Measurements from ENCODE around the gene TMEM256. TPM values are rescaled to one million over a fixed set of nuclear protein-coding genes. Genes with fewer than 3 reads are reported as not detected.

The TMEM256 gene
- total and polyA plus RNA-seq, 5 experiments from 2014 or later = 45.4 to 96.5 (median 62.6) TPM

- POLR2A ChIA-PET = interaction anchor here (1.2 kb wide), 1 partner anchor 60 kb away, joined by 4 read pairs; no protein-coding TSS in a partner anchor
- Mint-ChIP-seq H3K4me3 (no peak overlapping the region), H3K9me3 (no peaks in the 10 kb centered on the region), H3K36me3 (no peaks in the 10 kb centered on the region), H3K27me3 (no peaks in the 10 kb centered on the region), H3K27ac (no peak overlapping the region), H3K4me1 (peaks cover 0 to 5% (median 0%) of the 10 kb centered on the region in 4 donors)
- ATAC-seq = no peak
- no peak for DNase-seq
Measured at GRCh38 chr17:7415784-7416183, 11.9 kb upstream of the TMEM256 start.

- POLR2A ChIA-PET = no interaction called here
- H3K27ac Mint-ChIP-seq = no peak overlapping the region
- H3K4me3 Mint-ChIP-seq = no peak overlapping the region
- H3K36me3 Mint-ChIP-seq = no peaks in the 10 kb centered on the region
- H3K4me1 Mint-ChIP-seq = peaks cover 0 to 7% (median 0%) of the 10 kb centered on the region in 4 donors
- no peaks in the 10 kb centered on the region for H3K9me3 Mint-ChIP-seq
- ATAC-seq (no peak), DNase-seq (no peak)
- no peaks in the 10 kb centered on the region for H3K27me3 Mint-ChIP-seq
Measured at GRCh38 chr17:7414837-7415236, 10.9 kb upstream of the TMEM256 start.

- peaks cover 0 to 2% (median 0%) of the 10 kb centered on the region in 5 donors for H3K27me3 Mint-ChIP-seq
- peaks cover 5 to 15% (median 6%) of the 10 kb centered on the region in 4 donors for H3K4me1 Mint-ChIP-seq
- DNase-seq = no peak
- peak overlapping the region in 1 of 10 donors; percentile 19 for H3K27ac Mint-ChIP-seq
- H3K4me3 Mint-ChIP-seq = no peak overlapping the region
- no peaks in the 10 kb centered on the region for H3K36me3 Mint-ChIP-seq
- H3K9me3 Mint-ChIP-seq = no peaks in the 10 kb centered on the region
- POLR2A ChIA-PET = interaction anchor here (0.5 kb wide), 1 partner anchor 835 kb away, joined by 3 read pairs; no protein-coding TSS in a partner anchor
- no peak for ATAC-seq
Measured at GRCh38 chr17:7413346-7413985, 9.6 kb upstream of the TMEM256 start.

- H3K27ac Mint-ChIP-seq = no peak overlapping the region
- peaks cover 7 to 16% (median 15%) of the 10 kb centered on the region in 4 donors for H3K4me1 Mint-ChIP-seq
- H3K4me3 Mint-ChIP-seq = no peak overlapping the region
- no peak for ATAC-seq
- POLR2A ChIA-PET = no interaction called here
- H3K9me3 Mint-ChIP-seq = no peaks in the 10 kb centered on the region
- H3K36me3 Mint-ChIP-seq = no peaks in the 10 kb centered on the region
- H3K27me3 Mint-ChIP-seq = peaks cover 0 to 2% (median 0%) of the 10 kb centered on the region in 5 donors
- DNase-seq = no peak
Measured at GRCh38 chr17:7411427-7411750, 7.5 kb upstream of the TMEM256 start.

GRCh38 chr17:7410634-7411426, 6.9 kb upstream of the TMEM256 start:
- Mint-ChIP-seq H3K27me3 (peaks cover 0 to 4% (median 0%) of the 10 kb centered on the region in 5 donors), H3K9me3 (no peaks in the 10 kb centered on the region), H3K27ac (peak overlapping the region in 2 of 10 donors; percentile 27 to 53), H3K4me1 (peaks cover 10 to 20% (median 18%) of the 10 kb centered on the region in 4 donors), H3K36me3 (no peaks in the 10 kb centered on the region), H3K4me3 (peak overlapping the region in 1 of 10 donors; percentile 4)
- POLR2A ChIA-PET = no interaction called here
- ATAC-seq (no peak), DNase-seq (no peak)

GRCh38 chr17:7409716-7410115, 5.8 kb upstream of the TMEM256 start:
- peaks cover 0 to 4% (median 0%) of the 10 kb centered on the region in 5 donors for H3K27me3 Mint-ChIP-seq
- H3K4me3 Mint-ChIP-seq = peak overlapping the region in 4 of 10 donors; percentile 4 to 52 (median 30)
- peak overlapping the region in 4 of 10 donors; percentile 16 to 53 (median 42) for H3K27ac Mint-ChIP-seq
- H3K36me3 Mint-ChIP-seq = no peaks in the 10 kb centered on the region
- peaks cover 12 to 29% (median 22%) of the 10 kb centered on the region in 4 donors for H3K4me1 Mint-ChIP-seq
- POLR2A ChIA-PET = interaction anchor here (2.3 to 3.4 kb wide), 2 partner anchors 26 to 54 kb away, joined by 7 to 23 read pairs; partner anchors contain the start of gene TMEM102
- DNase-seq (no peak), ATAC-seq (no peak)
- no peaks in the 10 kb centered on the region for H3K9me3 Mint-ChIP-seq

GRCh38 chr17:7408863-7409262, 5.0 kb upstream of the TMEM256 start:
- POLR2A ChIA-PET = interaction anchor here (0.6 to 3.4 kb wide), 8 partner anchors 13 to 278 kb away, joined by 3 to 23 read pairs (median 4); partner anchors contain the start of genes POLR2A, TMEM102 and TP53
- no peak for ATAC-seq
- no peaks in the 10 kb centered on the region for H3K9me3 Mint-ChIP-seq

GRCh38 chr17:7408252-7408727, 4.4 kb upstream of the TMEM256 start:
- Mint-ChIP-seq H3K4me1 (peaks cover 17 to 31% (median 22%) of the 10 kb centered on the region in 4 donors), H3K9me3 (no peaks in the 10 kb centered on the region), H3K27me3 (peaks cover 0 to 4% (median 0%) of the 10 kb centered on the region in 5 donors), H3K36me3 (no peaks in the 10 kb centered on the region), H3K4me3 (peak overlapping the region in 8 of 10 donors; percentile 18 to 64 (median 50)), H3K27ac (peak overlapping the region in 3 of 10 donors; percentile 15 to 73 (median 60))
- ATAC-seq (peak; percentile 20 to 29), DNase-seq (peak in 9 of 10 donors; percentile 31 to 75 (median 43))
- POLR2A ChIA-PET = interaction anchor here (0.6 to 3.4 kb wide), 9 partner anchors 13 to 279 kb away, joined by 3 to 23 read pairs (median 5); partner anchors contain the start of genes PLSCR3, POLR2A, TMEM102 and TP53

More at GRCh38 chr17:7408863-7409262, 5.0 kb upstream of the TMEM256 start:
- H3K36me3 Mint-ChIP-seq = no peaks in the 10 kb centered on the region
- H3K4me3 Mint-ChIP-seq = peak overlapping the region in 9 of 10 donors; percentile 16 to 81 (median 54)
- DNase-seq = no peak
- H3K4me1 Mint-ChIP-seq = peaks cover 16 to 29% (median 22%) of the 10 kb centered on the region in 4 donors
- H3K27me3 Mint-ChIP-seq = peaks cover 0 to 4% (median 0%) of the 10 kb centered on the region in 5 donors
- H3K27ac Mint-ChIP-seq = peak overlapping the region in 4 of 10 donors; percentile 20 to 67 (median 30)

- POLR2A ChIA-PET = interaction anchor here (1.0 to 3.4 kb wide), 8 partner anchors 10 to 279 kb away, joined by 3 to 23 read pairs (median 7); partner anchors contain the start of genes PLSCR3, POLR2A, TMEM102 and TP53
- H3K27me3 Mint-ChIP-seq = peaks cover 0 to 4% (median 0%) of the 10 kb centered on the region in 5 donors
- H3K4me1 Mint-ChIP-seq = peaks cover 21 to 36% (median 28%) of the 10 kb centered on the region in 4 donors
- no peak for ATAC-seq
- peak within 1 kb of the TSS in 6 of 10 donors; percentile 36 to 80 (median 73) for H3K27ac Mint-ChIP-seq
- H3K9me3 Mint-ChIP-seq = no peaks in the 10 kb centered on the region
- H3K36me3 Mint-ChIP-seq = no peaks in the 10 kb centered on the region
- no peak for DNase-seq
- H3K4me3 Mint-ChIP-seq = peak within 1 kb of the TSS; percentile 48 to 92 (median 60)
Measured at GRCh38 chr17:7407485-7408251, 3.8 kb upstream of the TMEM256 start, which contains the start of gene NLGN2. NLGN2 (plus strand) TSS chr17:7407845; CDS start chr17:7408256, 411 bp downstream.

- DNase-seq = no peak
Measured at GRCh38 chr17:7407082-7407481, 3.2 kb upstream of the TMEM256 start.

GRCh38 chr17:7406235-7406825, 2.4 kb upstream of the TMEM256 start:
- ATAC-seq = no peak
- Mint-ChIP-seq H3K36me3 (no peaks in the 10 kb centered on the region), H3K4me3 (peak overlapping the region; percentile 62 to 92 (median 80)), H3K27ac (peak overlapping the region in 7 of 10 donors; percentile 49 to 95 (median 84)), H3K4me1 (peaks cover 22 to 36% (median 31%) of the 10 kb centered on the region in 4 donors), H3K27me3 (peaks cover 0 to 4% (median 0%) of the 10 kb centered on the region in 5 donors), H3K9me3 (no peaks in the 10 kb centered on the region)
- peak in 1 of 10 donors; percentile 25 for DNase-seq
- POLR2A ChIA-PET = interaction anchor here (0.7 to 3.4 kb wide), 5 partner anchors 9 to 73 kb away, joined by 3 to 23 read pairs (median 8); partner anchors contain the start of genes PLSCR3, TMEM102 and ZBTB4

More at GRCh38 chr17:7407082-7407481, 3.2 kb upstream of the TMEM256 start:
- POLR2A ChIA-PET = interaction anchor here (1.3 to 3.4 kb wide), 4 partner anchors 10 to 29 kb away, joined by 3 to 23 read pairs (median 8); partner anchors contain the start of genes PLSCR3 and TMEM102
- Mint-ChIP-seq H3K27ac (peak overlapping the region in 4 of 10 donors; percentile 47 to 77 (median 64)), H3K27me3 (peaks cover 0 to 4% (median 0%) of the 10 kb centered on the region in 5 donors), H3K36me3 (no peaks in the 10 kb centered on the region), H3K4me1 (peaks cover 21 to 36% (median 28%) of the 10 kb centered on the region in 4 donors), H3K9me3 (no peaks in the 10 kb centered on the region), H3K4me3 (peak overlapping the region in 9 of 10 donors; percentile 24 to 92 (median 32))
- no peak for ATAC-seq

Measured in naive thymus-derived CD8-positive, alpha-beta T cell (primary cell).